NCI-H526 treated with DMSO at 0.1 percent for 48 hours (cell line): ENCODE data around the gene SFTPB.
"Not testable (repeated sequence)": the region's sequence is repeated elsewhere in the genome, so short reads cannot be mapped to it uniquely, and the experiment has no call there.

ENCODE experiments used
- DNase-seq: peaks from one replicate; lab custom pipeline; 2025; lab: John Stamatoyannopoulos, UW

The SFTPB gene

DNA sequence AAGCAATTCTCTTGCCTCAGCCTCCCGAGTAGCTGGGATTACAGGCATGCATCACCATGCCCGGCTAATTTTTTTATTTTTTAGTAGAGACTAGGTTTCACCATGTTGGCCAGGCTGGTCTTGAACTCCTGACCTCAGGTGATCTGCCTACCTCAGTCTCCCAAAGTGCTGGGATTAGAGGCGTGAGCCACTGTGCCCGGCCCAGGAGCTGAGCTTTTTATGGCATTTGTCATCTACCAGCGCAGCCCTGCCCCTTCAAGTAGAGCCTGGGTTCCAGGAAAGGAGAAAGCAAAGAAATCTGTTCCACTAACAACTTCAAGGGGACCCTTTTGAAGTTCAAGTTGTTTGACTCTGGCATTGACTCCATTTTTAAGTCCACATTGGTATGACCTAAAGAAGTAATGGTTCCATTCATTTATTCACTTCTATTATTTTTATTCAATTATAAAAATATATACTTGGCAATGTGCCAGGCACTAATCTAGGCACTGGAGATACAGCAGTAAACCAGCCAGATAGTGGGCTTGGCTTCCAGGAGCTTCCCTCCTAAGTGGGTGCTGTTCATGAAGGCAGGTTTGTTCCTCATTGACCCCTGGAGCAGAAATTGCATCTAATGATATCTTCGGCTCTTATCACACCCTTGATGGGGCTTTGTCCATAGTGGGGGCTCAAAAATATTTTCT, 8.0 kb upstream of the SFTPB start:
- no peak for DNase-seq

DNA sequence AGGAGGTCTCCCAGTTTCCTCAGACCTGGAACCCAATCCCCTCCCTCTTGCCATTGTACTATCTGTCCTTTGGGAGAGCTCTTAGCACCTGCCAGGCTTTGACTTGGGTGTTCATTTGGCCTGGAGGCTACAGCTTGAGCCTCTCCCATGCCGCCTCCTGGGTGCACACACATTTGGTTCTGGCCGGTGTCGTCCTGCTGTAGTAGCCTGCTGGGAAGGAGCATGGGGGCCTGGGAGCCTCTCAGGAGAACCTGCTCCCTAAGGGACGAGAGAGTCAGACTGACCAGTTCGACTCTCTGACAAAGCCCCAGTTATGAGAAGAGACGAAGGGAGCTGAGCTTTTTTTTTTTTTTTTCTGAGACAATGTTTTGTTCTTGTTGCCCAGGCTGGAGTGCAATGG, 7.4 kb upstream of the SFTPB start:
- DNase-seq = no peak

DNA sequence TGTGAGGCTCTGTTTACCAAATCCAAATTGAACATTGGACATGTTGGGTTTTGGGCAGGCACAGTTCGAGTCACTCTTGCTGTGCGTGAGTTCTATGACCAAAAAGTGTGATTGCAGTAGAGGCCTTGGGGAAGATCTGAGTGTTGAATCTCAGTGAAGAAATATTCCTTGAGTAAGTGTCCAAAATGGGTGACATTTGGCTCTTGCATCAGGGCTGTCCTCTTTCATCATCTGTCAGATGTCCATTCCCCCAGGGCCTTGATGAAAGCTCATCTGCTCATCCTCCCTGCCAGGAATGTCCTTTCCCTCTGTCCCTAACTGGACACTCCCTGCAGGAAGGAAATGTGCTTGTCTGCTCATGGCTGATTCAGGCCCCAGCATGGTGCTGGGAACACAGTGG, 6.4 kb upstream of the SFTPB start:
- no peak for DNase-seq

DNA sequence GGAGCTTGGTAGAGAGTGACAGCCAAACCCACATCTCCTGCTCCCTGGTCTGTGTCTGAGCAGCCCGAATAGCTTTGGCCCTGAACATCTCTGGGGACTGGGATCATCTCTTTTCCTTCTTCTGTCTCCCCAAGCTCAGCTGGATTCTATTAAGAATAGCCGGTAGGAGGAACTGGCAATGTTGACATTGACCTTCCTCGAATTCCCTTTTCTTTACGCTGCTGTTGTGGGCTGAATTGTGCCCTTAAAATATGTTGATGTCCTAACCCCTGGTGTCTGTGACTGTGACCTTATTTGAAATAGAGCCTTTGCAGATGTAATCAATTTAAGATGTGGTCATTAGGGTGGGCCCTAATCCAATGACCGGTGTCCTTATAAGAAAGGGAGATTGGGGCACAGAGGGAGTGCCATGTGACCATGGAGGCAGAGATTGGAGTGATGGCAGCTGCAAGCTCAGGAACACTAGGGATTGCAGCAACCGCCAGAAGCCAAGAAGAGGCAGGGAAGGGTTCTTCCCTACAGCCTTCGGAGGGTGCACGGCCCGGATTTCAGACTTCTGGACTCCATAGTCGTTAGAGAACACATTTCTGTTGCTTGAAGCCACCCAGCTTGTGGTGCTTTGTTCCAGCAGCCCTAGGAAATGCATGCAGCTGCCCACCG, 5.8 kb upstream of the SFTPB start:
- DNase-seq = no peak

DNA sequence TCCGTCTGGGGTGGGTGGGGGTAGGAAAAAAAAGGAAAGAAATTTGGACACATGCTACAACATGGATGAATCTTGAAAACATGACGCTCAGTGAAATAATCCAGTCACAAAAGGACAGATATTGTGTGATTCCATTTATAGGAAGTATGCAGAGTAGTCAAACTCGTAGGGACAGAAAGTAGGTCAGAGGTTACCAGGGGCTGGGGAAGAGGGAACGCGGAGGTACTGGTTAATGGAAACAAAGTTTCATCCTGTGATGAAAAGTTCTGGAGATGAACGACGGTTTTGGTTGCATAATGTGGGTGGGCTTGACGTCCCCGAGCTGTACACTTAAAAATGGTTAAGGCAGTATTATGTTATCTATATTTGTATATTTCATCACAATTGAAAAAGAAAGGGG, 4.5 kb upstream of the SFTPB start:
- DNase-seq = no peak

DNA sequence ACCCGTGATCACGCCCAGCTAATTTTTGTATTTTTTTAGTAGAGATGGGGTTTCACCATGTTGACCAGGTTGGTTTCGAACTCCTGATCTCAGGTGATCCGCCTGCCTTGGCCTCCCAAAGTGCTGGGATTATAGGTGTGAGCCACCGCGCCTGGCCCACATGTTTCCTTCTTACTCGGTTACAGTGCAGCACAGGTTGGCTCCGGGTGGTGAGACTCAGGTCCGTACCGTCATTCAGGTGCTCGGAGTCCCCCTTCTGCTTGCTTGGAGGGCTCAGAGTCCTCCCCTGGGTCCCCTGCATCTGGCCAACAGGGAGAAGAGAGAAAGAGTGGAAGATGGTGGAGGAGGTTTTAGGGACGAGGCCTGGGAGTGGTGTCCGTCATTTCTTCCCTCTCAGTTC, 2.4 kb upstream of the SFTPB start:
- not testable (repeated sequence) for DNase-seq

DNA sequence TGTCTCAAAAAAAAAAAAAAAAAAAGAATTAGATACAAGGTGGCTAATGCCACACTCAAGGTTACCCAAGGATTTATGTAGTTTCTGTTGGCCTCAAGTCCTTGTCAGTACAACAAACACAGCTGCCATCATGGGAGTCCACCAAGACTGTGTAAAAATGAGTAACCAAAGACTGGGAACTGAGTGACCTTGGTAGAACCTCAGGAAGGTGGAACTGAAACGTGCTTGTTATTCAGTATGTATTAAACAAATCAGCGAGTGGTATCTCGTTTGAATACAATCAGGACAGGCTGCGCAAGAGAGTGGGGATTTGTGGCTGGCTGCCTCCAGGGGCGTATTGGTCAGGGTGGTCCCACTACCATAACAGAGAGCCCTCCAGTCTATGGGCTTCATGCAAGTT, 1.6 kb upstream of the SFTPB start:
- no peak for DNase-seq

DNA sequence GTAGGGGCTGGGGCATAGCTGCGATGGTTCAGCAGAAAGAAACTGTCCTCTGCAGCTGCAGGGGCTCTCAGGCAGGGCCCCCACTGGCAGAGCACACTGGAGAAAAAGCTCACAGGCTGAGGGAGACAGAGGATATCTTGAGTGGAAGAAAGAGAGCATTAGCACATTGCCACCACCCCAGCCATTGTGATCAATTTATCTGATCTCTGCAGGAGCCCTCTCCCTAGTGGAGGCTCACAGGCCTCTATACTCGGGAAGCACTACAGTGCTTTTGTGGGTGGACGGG, 801 bp upstream of the SFTPB start:
- DNase-seq = no peak

DNA sequence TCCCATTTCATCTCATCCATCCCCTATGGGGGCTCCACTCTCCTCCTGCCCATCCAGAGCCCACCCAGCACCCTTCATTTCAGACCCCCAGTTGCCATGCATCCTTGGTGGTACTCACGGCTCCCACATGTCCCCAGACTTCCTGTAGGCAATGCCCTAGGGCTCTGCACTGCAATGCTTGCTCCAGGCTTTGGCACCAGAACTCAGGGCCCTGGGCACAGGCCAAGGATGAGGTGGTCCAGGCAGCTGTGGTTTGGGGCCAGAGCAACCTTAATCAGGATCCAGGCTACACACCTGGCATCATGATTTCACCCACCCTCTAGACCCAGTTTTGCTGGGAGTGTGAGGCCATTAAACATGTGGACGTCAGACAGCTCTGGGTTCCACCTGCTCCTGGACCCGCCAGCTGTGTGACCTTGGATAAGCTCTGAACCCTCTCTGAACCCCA, 414 bp downstream of the SFTPB start:
- DNase-seq = no peak

DNA sequence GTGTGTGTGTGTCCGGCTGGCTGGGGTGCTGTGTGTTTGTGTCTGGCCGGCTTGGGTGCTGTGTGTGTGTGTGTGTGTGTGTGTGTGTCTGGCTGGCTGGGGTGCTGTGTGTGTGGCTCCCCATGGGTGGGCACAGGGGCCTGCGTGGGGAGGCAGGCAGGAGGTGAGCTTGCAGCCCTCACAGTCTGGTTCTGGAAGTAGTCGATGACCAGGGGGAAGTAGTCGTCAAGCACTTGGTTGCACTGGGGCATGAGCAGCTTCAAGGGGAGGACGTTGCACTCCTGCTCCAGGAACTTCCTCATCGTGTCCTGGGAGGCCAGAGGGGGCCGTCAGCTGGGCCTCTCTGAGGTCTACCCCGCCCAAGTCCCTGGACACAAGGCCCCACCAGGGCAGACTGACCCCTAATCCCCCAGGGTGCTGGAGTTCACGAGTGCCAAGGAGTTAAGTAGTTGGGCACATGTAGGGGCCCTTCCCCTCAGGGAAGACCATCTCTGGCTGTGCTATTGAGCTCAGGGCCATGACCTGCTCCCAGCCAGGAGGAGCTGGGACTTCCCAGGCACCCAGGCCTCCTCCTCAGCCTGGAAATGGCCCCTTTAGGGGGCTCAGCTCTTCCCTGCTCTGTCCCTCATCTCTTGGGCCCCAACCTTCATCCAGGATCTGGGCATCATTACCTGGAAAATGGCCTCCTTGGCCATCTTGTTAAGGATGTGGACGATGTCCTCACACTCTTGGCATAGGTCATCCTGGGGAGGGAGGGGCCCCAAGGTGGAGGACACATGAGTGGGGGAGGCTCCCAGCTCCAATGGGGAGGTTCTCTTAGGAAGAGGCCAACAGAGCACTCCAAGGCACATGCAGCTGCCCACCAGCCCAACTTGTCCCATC, 1.3 kb downstream of the SFTPB start:
- DNase-seq = no peak

DNA sequence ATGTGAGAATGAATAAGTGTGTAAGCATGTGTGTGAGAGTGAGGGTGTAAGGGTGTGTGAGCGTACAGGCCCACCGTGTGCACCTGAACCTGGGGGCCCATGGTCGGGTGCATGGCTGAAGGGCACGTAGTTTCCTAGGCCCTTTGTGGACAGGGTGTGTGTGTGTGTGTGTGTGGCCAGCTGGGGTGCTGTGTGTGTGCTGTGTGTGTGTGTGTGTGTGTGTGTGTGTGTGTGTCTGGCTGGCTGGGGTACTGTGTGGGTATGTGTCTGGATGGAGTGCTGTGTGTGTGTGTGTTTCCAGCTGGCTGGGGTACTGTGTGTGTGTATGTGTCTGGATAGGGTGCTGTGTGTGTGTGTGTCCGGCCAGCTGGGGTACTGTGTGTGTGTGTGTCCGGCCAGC, 2.0 kb downstream of the SFTPB start:
- DNase-seq = no peak

DNA sequence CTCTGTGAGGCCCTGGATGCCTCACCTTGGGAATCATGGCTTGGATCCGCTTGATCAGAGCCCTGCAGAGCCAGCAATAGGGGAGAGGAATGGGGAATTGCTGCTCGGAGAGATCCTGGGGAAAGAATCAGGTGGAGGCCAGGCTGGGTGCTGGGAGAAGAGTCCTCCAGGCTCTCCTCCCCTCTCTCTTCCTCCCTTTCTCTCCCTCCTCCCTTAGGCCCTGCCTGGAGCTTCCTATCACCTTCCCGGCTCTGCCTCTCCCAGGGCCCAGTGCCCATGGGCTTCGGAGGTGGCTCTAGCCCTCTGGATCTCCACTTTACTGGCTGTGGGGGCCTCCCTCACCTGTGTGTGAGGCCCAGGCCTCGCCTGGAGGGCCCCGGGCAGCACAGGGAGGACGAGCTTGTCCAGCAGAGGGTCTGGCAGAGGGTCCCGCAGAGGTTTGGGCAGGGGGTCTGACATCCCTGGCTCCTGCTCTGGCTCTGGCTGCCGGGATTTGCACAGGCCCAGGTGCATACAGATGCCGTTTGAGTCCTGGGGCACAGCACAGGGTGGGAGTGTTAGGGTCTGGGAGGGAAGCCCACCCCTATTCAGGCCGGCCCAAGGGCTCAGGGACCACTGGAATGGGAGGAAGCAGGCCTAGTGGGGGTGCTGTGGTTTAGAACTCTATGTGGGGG, 2.6 kb downstream of the SFTPB start:
- no peak for DNase-seq

DNA sequence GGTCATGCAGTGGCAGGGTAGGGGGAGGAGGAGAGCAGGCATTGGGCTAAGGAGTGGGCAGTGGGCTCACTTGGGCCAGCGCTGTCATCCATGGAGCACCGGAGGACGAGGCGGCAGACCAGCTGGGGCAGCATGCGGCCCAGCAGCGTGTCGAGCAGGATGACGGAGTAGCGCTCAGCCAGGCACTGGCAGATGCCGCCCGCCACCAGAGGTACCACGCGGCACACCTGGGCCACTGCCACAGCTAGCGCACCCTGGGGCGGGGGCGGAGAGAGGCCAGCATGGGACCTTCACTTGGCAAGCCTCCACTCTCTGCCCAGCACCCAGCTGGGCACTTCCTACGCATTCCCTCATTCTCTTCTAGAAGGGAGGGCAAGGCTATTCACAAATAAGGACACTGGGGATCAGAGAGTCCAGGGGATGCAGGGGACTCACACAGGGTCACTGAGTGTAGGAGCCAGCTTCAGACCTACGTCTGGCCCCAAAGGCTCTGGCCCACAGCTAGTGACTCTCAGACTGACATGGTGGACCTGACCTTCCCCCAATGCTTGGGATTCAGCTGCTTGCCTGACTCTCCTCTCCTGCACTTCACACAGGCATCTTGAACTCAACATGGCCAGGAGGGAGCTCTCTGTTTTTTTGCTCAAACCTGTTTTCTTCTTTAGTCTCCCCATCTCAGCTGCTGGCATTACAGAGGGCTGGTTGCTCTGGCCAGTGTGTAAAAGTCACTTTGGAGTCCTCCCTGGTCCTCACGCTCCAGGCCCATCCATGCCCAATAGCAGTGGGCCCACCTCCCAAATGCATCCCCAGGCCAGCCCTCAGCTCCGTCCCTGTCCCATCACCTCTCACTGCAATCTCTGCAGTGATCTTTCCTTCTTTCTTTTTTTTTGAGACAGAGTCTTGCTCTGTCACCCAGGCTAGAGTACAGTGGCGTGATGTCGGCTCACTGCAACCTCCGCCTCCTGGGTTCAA, 4.1 kb downstream of the SFTPB start:
- no peak for DNase-seq

DNA sequence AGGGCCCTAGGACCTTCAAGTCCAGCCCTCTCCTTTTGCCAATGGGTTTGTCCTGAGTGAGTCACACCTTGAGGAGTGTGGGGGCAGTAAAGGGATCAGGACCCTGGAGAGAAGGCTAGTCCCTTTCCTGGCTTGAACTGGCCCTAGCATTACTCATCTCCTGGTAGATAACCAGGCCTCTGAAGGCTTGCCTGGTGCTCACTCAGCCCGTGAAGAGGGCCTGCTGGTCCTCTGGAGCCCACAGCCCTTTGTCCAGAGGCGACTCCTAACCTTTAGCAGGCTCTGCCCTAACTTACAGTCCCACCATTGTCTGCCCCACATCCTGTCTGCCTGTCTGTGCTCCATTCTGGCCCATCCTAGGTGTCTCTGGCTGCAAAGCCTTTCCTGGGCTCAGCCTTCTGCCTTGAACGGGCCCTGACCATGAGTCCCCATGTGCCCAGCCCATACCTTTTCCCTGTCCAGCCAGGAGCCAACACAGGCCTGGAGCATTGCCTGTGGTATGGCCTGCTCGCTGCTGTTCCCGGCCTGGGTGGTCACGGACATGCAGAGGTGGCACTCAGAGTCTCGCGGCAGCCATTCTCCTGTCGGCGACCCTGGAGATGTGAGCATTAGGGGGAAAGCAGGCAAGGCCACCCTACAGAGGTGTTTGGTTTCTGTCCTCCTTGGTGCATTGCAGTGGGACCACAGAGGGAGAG, 5.0 kb downstream of the SFTPB start:
- DNase-seq = no peak

DNA sequence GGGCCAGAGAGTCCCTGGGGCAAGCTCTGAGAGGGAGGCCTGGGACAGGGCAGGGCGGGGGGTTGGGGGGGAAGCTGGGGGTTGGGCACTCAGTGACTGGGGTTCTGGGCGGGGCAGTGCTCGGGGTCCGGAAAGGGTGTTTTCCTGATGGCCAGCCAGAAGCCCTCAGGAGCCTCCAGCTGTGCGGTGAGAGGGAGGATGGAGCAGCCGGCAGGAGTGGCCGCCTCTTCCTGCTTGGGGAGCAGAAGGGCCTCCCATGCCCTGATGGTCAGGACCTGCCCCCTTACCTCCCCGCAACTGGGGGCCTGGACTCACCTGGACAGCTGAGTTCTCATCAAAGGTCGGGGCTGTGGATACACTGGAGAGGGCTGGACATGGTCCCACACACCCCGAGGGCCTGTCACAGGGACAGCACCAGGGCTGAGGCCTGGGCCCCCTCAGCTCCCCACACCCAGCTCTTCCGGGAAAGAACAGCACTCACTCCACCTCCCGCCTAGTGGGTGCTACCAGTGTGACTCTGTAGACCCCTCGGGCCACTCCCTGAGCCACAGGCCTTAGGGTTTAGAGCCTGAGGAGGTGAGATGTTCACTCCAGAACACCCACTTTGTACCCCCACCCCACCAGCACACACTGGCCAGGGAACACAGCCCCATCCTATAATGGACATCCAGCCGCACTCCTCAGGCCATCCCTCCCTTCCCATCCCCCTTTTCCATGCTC, 6.7 kb downstream of the SFTPB start:
- DNase-seq = no peak

DNA sequence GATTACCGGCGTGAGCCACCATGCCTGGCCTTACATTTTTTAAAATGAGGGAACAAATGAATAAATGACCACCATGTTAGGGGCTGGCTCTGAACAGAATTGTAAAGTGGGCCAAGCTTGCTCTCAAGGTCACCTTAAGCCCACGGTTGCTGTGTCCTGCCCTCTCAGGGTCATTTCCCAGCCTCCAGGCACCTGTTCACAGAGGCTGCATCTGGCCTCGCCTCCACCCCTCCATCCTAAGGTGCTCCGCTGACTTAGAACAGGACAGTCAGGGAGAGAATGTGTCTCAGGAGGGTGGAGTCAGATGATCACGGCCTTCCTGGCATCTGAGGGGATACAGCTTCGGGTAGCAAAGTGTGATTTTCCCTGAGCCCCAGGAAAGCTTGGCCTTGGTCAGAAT, 7.3 kb downstream of the SFTPB start:
- no peak for DNase-seq

DNA sequence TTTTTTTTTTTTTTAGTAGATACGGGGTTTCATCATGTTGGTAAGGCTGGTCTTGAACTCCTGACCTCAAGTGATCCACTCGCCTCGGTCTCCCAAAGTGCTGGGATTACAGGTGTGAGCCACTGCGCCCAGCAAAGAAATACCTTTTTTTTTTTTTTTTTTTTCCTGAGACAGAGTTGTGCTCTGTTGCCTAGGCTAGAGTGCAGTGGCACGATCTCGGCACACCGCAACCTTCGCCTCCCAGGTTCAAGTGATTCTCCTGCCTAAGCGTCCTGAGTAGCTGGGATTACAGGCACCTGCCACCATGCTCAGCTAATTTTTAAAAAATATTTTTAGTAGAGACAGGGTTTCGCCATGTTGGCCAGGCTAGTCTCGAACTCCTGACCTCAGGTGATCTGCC, 7.7 kb downstream of the SFTPB start:
- DNase-seq = not testable (repeated sequence)

DNA sequence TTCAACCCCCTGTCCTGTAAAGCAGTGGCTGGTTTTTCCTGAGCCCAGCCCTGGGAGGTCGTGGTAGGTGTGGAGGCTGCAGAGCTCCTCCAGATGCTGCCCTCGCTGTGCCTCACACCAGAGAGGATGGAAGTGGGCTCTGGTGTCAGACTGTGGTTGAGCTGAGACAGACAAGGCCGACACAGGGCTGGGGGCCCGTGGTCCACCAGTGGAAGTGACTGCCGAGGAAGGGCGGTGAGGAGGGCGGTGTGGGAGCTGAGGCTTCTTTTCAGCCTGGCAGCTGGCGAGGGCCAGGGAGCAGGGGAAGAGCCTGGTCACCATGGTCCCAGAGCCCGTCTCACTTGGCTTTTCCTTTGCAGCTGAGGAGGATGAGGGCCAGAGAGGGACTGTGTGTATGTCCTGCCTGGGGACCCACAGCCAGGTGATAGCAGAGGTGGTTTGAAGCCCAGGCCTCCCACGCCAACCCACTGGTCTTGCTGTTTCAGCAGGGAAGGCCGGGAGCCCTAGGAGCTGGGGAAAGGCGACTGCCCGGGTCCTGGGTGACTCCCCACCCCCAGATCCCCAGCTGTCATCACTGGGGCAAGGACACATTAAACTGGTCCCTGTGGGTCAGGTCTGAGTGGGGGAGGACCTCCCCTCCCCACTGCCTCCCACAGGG, 8.5 kb downstream of the SFTPB start:
- DNase-seq = no peak

DNA sequence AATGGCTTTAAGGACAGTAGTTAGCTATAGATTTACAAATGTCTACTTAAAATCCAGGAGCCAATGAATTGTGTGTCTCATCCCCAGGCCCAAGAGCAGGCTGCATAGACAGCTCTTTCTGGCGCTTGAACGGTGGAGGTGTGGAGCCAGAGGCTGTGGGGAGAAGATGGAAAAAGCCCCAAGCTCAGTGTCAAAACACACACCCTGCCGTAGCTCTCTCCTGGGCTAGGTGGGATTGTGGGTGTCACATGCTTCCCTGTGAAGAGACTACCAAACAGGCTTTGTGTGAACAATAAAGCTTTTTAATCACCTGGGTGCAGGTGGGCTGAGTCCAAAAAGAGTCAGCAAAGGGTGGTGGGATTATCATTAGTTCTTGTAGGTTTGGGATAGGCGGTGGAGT, 10.6 kb downstream of the SFTPB start:
- DNase-seq = not testable (repeated sequence)

DNA sequence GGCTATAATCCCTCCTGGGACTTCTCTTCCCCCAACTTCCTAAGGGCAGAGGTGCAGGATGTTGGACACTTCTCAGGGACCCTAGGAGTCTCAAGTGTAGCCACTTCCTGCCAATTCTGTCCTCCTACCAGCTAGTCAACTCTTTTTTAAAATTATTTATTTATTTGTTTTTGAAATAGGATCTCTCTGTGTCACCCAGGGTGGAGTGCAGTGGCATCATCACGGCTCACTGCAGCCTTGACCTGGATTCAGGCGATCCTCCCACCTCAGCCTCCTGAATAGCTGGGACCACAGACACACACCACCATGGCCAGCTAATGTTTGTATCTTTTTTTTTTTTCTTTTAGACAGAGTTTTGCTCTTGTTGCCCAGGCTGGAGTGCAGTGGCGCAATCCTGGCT, 11.5 kb downstream of the SFTPB start:
- no peak for DNase-seq
